Measurements from ENCODE around the gene SDC4. TPM values are rescaled to one million over a fixed set of nuclear protein-coding genes. Genes with fewer than 3 reads are reported as not detected.
"Not testable (repeated sequence)": the region's sequence is repeated elsewhere in the genome, so short reads cannot be mapped to it uniquely, and the experiment has no call there.

Gene SDC4
- total RNA-seq, 1 donor from 2014 or later, result 239 TPM

DNA sequence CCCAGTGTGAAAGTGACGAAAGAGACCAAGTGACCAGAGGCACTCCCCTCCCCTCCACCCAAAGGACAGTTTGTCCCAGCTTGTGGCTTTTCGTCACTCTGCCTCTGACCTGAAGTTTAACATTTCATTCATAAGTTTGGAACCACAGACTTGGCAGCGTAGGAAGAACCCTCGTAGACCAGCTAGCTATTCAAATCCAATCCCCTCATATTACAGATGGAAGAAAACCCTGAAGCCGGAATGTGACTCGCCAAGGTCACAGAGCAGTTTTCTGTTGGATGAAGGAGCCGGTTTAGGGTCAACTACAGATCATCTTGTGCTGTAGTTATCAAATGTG is 10.8 kb upstream of the SDC4 start:
- H3K4me3 ChIP-seq (ENCODE audit: low read depth, low read length), result no peak overlapping the region
- DNase-seq (ENCODE audit: low read depth), result no peak
- TF ChIP-seq, protein P1, sequence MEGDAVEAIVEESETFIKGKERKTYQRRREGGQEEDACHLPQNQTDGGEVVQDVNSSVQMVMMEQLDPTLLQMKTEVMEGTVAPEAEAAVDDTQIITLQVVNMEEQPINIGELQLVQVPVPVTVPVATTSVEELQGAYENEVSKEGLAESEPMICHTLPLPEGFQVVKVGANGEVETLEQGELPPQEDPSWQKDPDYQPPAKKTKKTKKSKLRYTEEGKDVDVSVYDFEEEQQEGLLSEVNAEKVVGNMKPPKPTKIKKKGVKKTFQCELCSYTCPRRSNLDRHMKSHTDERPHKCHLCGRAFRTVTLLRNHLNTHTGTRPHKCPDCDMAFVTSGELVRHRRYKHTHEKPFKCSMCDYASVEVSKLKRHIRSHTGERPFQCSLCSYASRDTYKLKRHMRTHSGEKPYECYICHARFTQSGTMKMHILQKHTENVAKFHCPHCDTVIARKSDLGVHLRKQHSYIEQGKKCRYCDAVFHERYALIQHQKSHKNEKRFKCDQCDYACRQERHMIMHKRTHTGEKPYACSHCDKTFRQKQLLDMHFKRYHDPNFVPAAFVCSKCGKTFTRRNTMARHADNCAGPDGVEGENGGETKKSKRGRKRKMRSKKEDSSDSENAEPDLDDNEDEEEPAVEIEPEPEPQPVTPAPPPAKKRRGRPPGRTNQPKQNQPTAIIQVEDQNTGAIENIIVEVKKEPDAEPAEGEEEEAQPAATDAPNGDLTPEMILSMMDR (conservative IDR thresholded peaks at IDR 0.05; ENCODE audit: low read depth, low read length), result no peak

DNA sequence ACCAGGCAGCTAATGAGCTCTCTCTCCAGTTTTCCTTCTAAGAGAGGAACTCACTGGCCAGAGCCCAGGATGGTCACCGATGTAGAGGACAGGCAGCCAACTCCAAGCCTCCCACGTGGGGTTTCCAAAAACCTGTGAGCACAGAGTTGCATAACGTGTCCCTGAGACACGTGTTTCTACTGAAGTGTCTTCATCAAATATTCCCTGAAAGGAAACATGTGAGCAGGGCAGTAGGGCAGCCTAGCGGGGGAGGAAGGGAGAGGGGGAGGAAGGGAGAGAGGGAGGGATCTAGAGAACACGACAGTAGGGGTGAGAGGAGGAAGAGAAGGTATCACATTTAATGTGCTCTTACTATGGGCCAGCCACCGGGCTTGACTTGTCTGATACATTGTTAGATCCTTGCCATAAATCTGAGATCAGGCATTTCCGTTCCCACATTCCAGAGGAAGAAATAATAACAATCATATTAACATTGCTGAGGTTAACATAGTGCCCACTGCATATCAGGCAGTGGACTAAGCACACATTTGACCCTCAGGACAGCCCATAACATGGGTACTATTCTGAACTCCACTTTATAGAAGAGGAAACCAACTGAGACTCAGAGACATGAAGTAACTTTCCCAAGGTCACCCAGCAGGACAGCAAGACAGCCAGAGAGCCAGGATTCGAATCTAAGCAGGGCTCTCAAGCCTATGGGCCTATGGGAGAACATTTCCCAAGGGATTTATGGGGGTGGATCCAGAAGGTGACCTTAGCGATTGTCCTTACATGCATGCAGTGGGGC is 10.3 kb upstream of the SDC4 start:
- H3K4me3 ChIP-seq (ENCODE audit: low read depth, low read length), result no peak overlapping the region
- DNase-seq (ENCODE audit: low read depth), result no peak
- TF ChIP-seq, protein P1 (conservative IDR thresholded peaks at IDR 0.05; ENCODE audit: low read depth, low read length), result no peak

DNA sequence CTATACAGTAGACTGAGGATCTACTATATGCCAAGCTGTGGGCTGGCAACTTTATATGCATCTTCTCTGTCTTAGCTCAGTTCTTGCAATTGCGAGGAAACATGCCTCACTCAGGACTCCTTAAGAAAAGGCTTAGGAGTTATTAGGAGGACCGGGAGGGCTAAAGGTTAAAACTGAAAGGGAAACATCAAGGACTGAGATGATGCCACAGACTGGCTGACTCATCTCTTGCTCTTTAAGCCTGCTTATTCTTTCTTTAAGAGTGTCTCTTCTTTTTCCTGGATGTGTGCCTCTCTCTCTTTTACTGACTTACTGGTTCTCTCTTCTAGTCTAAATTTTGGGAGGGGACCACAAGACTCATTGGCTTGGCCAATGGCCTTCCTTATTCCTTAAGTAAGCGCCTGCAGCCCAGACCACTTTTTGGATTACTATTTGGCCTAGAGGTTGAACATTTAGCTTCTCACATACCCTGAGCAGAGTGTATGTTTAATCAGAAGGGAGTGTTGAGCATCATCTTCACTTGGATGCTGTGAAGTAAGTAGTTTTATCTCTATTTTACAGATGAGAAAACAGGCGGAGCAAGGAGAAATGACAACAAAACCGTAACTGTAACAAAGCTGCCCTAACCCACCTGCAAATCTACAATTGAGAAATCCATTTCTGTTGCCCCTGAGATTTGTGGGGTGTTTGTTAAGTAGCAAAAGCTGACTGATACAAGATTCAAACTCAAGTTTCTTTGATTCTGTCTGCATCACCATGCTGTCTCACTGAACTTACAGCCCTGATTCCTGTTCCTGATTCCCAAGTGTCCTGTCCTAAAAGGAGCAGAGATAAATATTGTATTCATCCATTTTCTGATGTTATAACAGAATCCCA is 7.2 kb upstream of the SDC4 start:
- TF ChIP-seq, protein P1 (conservative IDR thresholded peaks at IDR 0.05; ENCODE audit: low read depth, low read length), result no peak
- H3K4me3 ChIP-seq (ENCODE audit: low read depth, low read length), result no peak overlapping the region
- no peak for DNase-seq (ENCODE audit: low read depth)

DNA sequence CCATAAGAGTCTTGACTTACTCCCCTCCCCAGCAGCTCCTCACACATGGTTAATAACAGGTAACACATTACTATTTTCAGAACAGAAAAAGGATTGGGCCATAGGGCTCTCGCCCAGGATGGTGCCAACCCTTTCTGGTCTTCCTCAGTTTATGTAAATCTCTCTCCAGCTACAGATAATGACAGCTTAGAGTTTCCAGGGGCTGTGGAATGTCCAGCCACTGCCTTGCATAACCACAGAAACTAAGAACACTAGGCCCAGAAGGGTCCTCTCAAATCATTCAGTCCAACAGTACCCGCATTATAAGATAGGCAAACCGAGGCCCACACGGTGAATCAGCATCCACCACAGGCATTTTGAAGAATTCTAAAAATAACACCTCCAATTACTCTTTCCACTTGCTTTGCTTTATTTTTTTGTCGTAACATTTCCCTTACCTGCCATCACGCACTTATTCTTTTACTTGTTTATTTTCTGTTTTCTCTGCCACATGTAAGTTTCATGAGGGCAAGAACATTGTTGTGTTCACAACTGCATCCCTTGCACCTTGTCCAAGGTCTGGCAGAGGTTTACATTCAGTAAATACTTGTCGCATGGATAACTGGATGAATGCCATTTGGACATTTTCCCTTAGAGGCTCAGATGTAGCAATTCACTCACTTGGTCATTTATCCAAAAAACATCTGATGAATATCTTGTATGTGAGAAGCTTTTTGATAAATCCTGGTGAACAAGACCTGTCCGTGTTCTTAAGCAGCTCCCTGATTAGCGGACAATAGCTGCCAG is 6.4 kb upstream of the SDC4 start:
- no peak for DNase-seq (ENCODE audit: low read depth)
- TF ChIP-seq, protein P1 (conservative IDR thresholded peaks at IDR 0.05; ENCODE audit: low read depth, low read length), result no peak
- H3K4me3 ChIP-seq (ENCODE audit: low read depth, low read length), result no peak overlapping the region

DNA sequence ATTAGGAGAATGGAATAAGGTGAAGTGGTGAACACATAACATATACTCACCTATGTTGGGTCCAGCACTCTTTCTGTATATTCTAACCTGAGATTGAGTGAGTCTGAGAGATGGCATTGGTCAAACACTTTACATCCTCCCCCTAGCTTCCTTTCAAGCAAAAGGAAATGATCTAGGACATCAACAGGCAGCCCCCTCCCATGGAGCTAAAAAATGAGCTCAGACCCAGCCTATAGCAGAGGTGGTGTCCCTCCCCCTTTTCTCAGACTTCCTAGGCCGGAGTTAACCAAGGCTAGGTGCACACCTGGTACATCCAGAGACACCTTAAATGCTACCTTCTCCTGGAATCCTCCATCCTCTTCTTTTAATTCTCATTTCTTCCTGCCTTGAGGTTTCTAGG is 5.5 kb upstream of the SDC4 start:
- TF ChIP-seq, protein P1 (conservative IDR thresholded peaks at IDR 0.05; ENCODE audit: low read depth, low read length), result no peak
- DNase-seq (ENCODE audit: low read depth), result no peak
- H3K4me3 ChIP-seq (ENCODE audit: low read depth, low read length), result no peak overlapping the region

DNA sequence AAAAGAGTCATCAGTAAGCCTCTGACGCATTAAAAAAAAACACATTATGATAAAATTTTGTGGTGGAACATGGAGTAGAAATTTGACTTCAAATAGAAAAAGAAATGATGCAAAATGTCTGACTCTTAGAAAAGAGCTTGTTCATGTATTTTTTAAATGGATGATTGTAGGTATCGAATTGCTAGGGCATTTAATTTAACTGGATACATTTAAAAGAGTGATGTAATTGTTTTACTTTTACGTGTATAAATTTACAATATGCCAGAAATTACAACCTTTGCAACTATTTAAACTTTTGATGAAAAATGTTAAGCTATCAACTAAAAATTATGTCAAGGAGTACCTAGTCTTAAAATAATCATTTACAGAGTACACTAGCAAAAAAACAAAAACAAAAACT is 4.5 kb upstream of the SDC4 start:
- no peak overlapping the region for H3K4me3 ChIP-seq (ENCODE audit: low read depth, low read length)
- TF ChIP-seq, protein P1 (conservative IDR thresholded peaks at IDR 0.05; ENCODE audit: low read depth, low read length), result no peak
- no peak for DNase-seq (ENCODE audit: low read depth)

DNA sequence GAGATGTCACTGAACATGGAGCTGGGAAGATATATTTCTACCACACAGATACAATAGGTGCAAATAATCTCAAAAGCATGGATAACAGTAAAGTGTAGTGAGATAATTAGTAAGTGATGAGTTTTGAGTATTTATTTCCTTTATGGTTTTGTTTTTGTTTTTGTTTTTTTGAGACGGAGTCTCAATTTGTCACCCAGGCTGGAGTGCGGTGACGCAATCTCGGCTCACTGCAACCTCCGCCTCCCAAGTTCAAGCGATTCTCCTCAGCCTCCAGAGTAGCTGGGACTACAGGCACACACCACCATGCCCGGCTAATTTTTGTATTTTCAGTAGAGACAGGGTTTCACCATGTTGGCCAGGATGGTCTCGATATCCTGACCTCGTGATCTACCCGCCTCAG is 2.6 kb upstream of the SDC4 start:
- DNase-seq (ENCODE audit: low read depth); H3K4me3 ChIP-seq (ENCODE audit: low read depth, low read length): not testable (repeated sequence)
